Pons (tissue), 1 donor: ENCODE results near the gene PRRC2C.
A peak's percentile ranks its signal among the peaks of the same experiment; 100 is the strongest.
"Not testable (repeated sequence)": the region's sequence is repeated elsewhere in the genome, so short reads cannot be mapped to it uniquely, and the experiment has no call there.

Source experiments
- DNase-seq: peaks from one replicate; pipeline ENCODE4 v3.0.0-alpha.2; 2016; ENCODE audit warnings: low spot score

The PRRC2C gene

GRCh38 chr1:171585715-171586114 lies 100.4 kb downstream of the PRRC2C start:
- DNase-seq: no peak

- peak; percentile 80 for DNase-seq
These were observed 102.9 kb downstream of the PRRC2C start for GRCh38 chr1:171588230-171588629.

GRCh38 chr1:171590022-171590421 lies 104.7 kb downstream of the PRRC2C start:
- no peak for DNase-seq

- DNase-seq: no peak
These were observed 110.0 kb downstream of the PRRC2C start for GRCh38 chr1:171595324-171595723.

GRCh38 chr1:171596119-171596518 lies 110.8 kb downstream of the PRRC2C start:
- DNase-seq: no peak

GRCh38 chr1:171596705-171597104 lies 111.4 kb downstream of the PRRC2C start:
- no peak for DNase-seq

GRCh38 chr1:171597203-171597602 lies 111.9 kb downstream of the PRRC2C start:
- no peak for DNase-seq

GRCh38 chr1:171600310-171600709 lies 115.0 kb downstream of the PRRC2C start:
- not testable (repeated sequence) for DNase-seq

- no peak for DNase-seq
These were observed 115.5 kb downstream of the PRRC2C start for GRCh38 chr1:171600862-171601261.

- DNase-seq: not testable (repeated sequence)
These were observed 117.7 kb downstream of the PRRC2C start for GRCh38 chr1:171603042-171603441.

- DNase-seq: peak; percentile 86
These were observed 121.1 kb downstream of the PRRC2C start for GRCh38 chr1:171606402-171606941.

- no peak for DNase-seq
These were observed 125.1 kb downstream of the PRRC2C start for GRCh38 chr1:171610385-171610784.

- DNase-seq: no peak
These were observed 126.0 kb downstream of the PRRC2C start for GRCh38 chr1:171611306-171611705.

GRCh38 chr1:171613282-171613681 lies 128.0 kb downstream of the PRRC2C start:
- no peak for DNase-seq

GRCh38 chr1:171615122-171615906 lies 130.0 kb downstream of the PRRC2C start:
- DNase-seq: not testable (repeated sequence)

- no peak for DNase-seq
These were observed 131.3 kb downstream of the PRRC2C start for GRCh38 chr1:171616586-171616985.

GRCh38 chr1:171622152-171622462 lies 136.8 kb downstream of the PRRC2C start, which contains the start of gene MYOCOS:
Gene MYOCOS, plus strand, starts transcription at chr1:171622243. Its CDS starts 1,641 bp downstream, at chr1:171623884.
- no peak for DNase-seq

- DNase-seq: no peak
These were observed 138.5 kb downstream of the PRRC2C start for GRCh38 chr1:171623651-171624331.

- no peak for DNase-seq
These were observed 139.9 kb downstream of the PRRC2C start for GRCh38 chr1:171625225-171625624.

- DNase-seq: no peak
These were observed 141.7 kb downstream of the PRRC2C start for GRCh38 chr1:171627020-171627419.

- no peak for DNase-seq
These were observed 142.9 kb downstream of the PRRC2C start for GRCh38 chr1:171628225-171628624.

- no peak for DNase-seq
These were observed 150.3 kb downstream of the PRRC2C start for GRCh38 chr1:171635661-171636060.

GRCh38 chr1:171636141-171636540 lies 150.8 kb downstream of the PRRC2C start:
- DNase-seq: no peak
